GM19351 (cell line): ENCODE data around the gene GBX1.

Source experiments
- ATAC-seq: cut with Tn5 transposase; IDR thresholded peaks from one replicate; pipeline ENCODE4 v1.9.1; 2021; ENCODE audit warnings: mild to moderate bottlenecking, moderate library complexity; ENCODE audit not compliant: unreplicated experiment

Gene GBX1

GRCh38 chr7:151174246-151175046 lies 7.0 kb upstream of the GBX1 start:
- ATAC-seq, result no peak

GRCh38 chr7:151173386-151174245 lies 6.1 kb upstream of the GBX1 start:
- ATAC-seq, result no peak

- peak; percentile 66 for ATAC-seq
These were observed 5.0 kb upstream of the GBX1 start for GRCh38 chr7:151172273-151173141.

GRCh38 chr7:151168787-151169162 lies 1.3 kb upstream of the GBX1 start:
- ATAC-seq, result no peak

GRCh38 chr7:151168003-151168786 lies 701 bp upstream of the GBX1 start:
- ATAC-seq, result peak; percentile 66

- no peak for ATAC-seq
These were observed 781 bp downstream of the GBX1 start for GRCh38 chr7:151166629-151167196.

GRCh38 chr7:151161757-151162156 lies 5.7 kb downstream of the GBX1 start:
- no peak for ATAC-seq

- ATAC-seq, result no peak
These were observed 9.7 kb downstream of the GBX1 start for GRCh38 chr7:151157645-151158329.

GRCh38 chr7:151152643-151153513 lies 14.6 kb downstream of the GBX1 start:
- ATAC-seq, result no peak

GRCh38 chr7:151150388-151150787 lies 17.1 kb downstream of the GBX1 start:
- ATAC-seq, result no peak

GRCh38 chr7:151148319-151149259 lies 18.9 kb downstream of the GBX1 start:
- ATAC-seq, result no peak

GRCh38 chr7:151146761-151147160 lies 20.7 kb downstream of the GBX1 start:
- no peak for ATAC-seq

- no peak for ATAC-seq
These were observed 23.1 kb downstream of the GBX1 start for GRCh38 chr7:151144387-151144786.

GRCh38 chr7:151143261-151144015 lies 24.1 kb downstream of the GBX1 start:
- ATAC-seq, result no peak

GRCh38 chr7:151142686-151143040 lies 24.8 kb downstream of the GBX1 start:
- ATAC-seq, result no peak

- ATAC-seq, result no peak
These were observed 25.4 kb downstream of the GBX1 start for GRCh38 chr7:151141855-151142685.
